ENCODE results near the gene FNIP1.

The FNIP1 gene

GRCh38 chr5:131760793-131761192 is 36.0 kb downstream of the FNIP1 start:
- TF ChIP-seq CTCF (IDR thresholded peaks at IDR 0.05; ENCODE audit: low read depth, low read length) = no peak
- no peak for DNase-seq (ENCODE audit: extremely low read depth, low read depth)

GRCh38 chr5:131759704-131760103 is 37.1 kb downstream of the FNIP1 start:
- no peak for TF ChIP-seq CTCF (IDR thresholded peaks at IDR 0.05; ENCODE audit: low read depth, low read length)
- DNase-seq (ENCODE audit: extremely low read depth, low read depth) = no peak

- no peak for TF ChIP-seq CTCF (IDR thresholded peaks at IDR 0.05; ENCODE audit: low read depth, low read length)
- DNase-seq (ENCODE audit: extremely low read depth, low read depth) = no peak
Observed at GRCh38 chr5:131758520-131758900, 38.3 kb downstream of the FNIP1 start.

- TF ChIP-seq CTCF (IDR thresholded peaks at IDR 0.05; ENCODE audit: low read depth, low read length) = no peak
- DNase-seq (ENCODE audit: extremely low read depth, low read depth) = no peak
Observed at GRCh38 chr5:131757830-131758519, 38.8 kb downstream of the FNIP1 start.

GRCh38 chr5:131756942-131757341 is 39.9 kb downstream of the FNIP1 start:
- DNase-seq (ENCODE audit: extremely low read depth, low read depth) = no peak
- TF ChIP-seq CTCF (IDR thresholded peaks at IDR 0.05; ENCODE audit: low read depth, low read length) = no peak

- TF ChIP-seq CTCF (IDR thresholded peaks at IDR 0.05; ENCODE audit: low read depth, low read length) = no peak
- no peak for DNase-seq (ENCODE audit: extremely low read depth, low read depth)
Observed at GRCh38 chr5:131754363-131754762, 42.5 kb downstream of the FNIP1 start.

GRCh38 chr5:131751506-131751905 is 45.3 kb downstream of the FNIP1 start:
- no peak for DNase-seq (ENCODE audit: extremely low read depth, low read depth)
- no peak for TF ChIP-seq CTCF (IDR thresholded peaks at IDR 0.05; ENCODE audit: low read depth, low read length)
